Neural cell (in vitro differentiated cells): ENCODE results near the gene OLFM1. TPM values are rescaled to one million over a fixed set of nuclear protein-coding genes. Genes with fewer than 3 reads are reported as not detected.

Experiments used
- H2AFZ ChIP-seq: fragments of 200-600, 300-800 bp; sonication (generic), shearing (Covaris generic); 2 replicates; pipeline ENCODE4 v1.6.0; 2014; ENCODE audit warnings: low read depth, mild to moderate bottlenecking, antibody characterized with exemption, low read length, moderate library complexity
- H3F3A ChIP-seq: fragments of 200-600 bp; shearing (Covaris generic); 2 replicates; pipeline ENCODE4 v1.6.1; 2016; ENCODE audit warnings: mild to moderate bottlenecking, moderate library complexity, mixed read lengths, antibody characterized with exemption, low read length; ENCODE audit not compliant: insufficient read depth, poor library complexity, severe bottlenecking
- H3K27ac ChIP-seq: fragments of 200-600, 300-800 bp; sonication (generic), shearing (Covaris generic); 2 replicates; pipeline ENCODE4 v1.5.1; 2014; ENCODE audit warnings: mild to moderate bottlenecking, low read length, moderate library complexity
- H3K27me3 ChIP-seq: fragments of 300-800, 200-600 bp; sonication (generic), shearing (Covaris generic); 2 replicates; pipeline ENCODE4 v1.6.0; 2014; ENCODE audit warnings: mild to moderate bottlenecking, low read depth, low read length, moderate library complexity; ENCODE audit not compliant: insufficient read depth
- H3K36me3 ChIP-seq: fragments of 300-800, 200-600 bp; sonication (generic), shearing (Covaris generic); 2 replicates; pipeline ENCODE4 v1.5.1; 2014; ENCODE audit warnings: mild to moderate bottlenecking, antibody characterized with exemption, low read length, moderate library complexity; ENCODE audit not compliant: insufficient read depth
- H3K4me2 ChIP-seq: fragments of 300-800, 200-600 bp; sonication (generic), shearing (Covaris generic); 2 replicates; pipeline ENCODE4 v1.6.0; 2014; ENCODE audit warnings: mild to moderate bottlenecking, low read length
- H3K4me3 ChIP-seq: fragments of 300-800, 200-600 bp; sonication (generic), shearing (Covaris generic); 2 replicates; pipeline ENCODE4 v1.5.1; 2014; ENCODE audit warnings: mild to moderate bottlenecking, low read length, moderate library complexity
- H3K79me2 ChIP-seq: fragments of 200-600 bp; shearing (Covaris generic); replicated peaks from 2 replicates; pipeline ENCODE4 v1.6.0; 2014; ENCODE audit warnings: mild to moderate bottlenecking, low read length, moderate library complexity; ENCODE audit not compliant: insufficient read depth
- H3K9ac ChIP-seq: fragments of 300-800, 200-600 bp; sonication (generic), shearing (Covaris generic); 2 replicates; pipeline ENCODE4 v1.6.1; 2016; ENCODE audit warnings: mild to moderate bottlenecking, low read length, mixed read lengths
- H3K9me2 ChIP-seq: fragments of 200-600 bp; shearing (Covaris generic); 2 replicates; pipeline ENCODE4 v1.6.1; 2016; ENCODE audit warnings: mild to moderate bottlenecking, low read length, mixed read lengths; ENCODE audit not compliant: insufficient read depth
- H3K9me3 ChIP-seq: fragments of 200-600, 300-800 bp; sonication (generic), shearing (Covaris generic); 2 replicates; pipeline ENCODE4 v1.6.1; 2016; ENCODE audit warnings: mild to moderate bottlenecking, mixed run types, low read length, moderate library complexity, mixed read lengths
- H4K20me1 ChIP-seq: fragments of 200-600 bp; shearing (Covaris generic); 2 replicates; pipeline ENCODE4 v1.6.1; 2016; ENCODE audit warnings: mild to moderate bottlenecking, mixed run types; ENCODE audit not compliant: insufficient read depth
- CTCF ChIP-seq: fragments of 450-650 bp; IDR thresholded peaks from 2 replicates; pipeline ENCODE4 v1.5.1; 2014; ENCODE audit warnings: antibody characterized with exemption, mild to moderate bottlenecking, moderate library complexity; ENCODE audit not compliant: poor library complexity, severe bottlenecking
- EP300 ChIP-seq: fragments of 450-650 bp; conservative IDR thresholded peaks from 2 replicates; pipeline ENCODE4 v1.6.1; 2014; ENCODE audit warnings: antibody characterized with exemption, mild to moderate bottlenecking, moderate library complexity; ENCODE audit not compliant: poor library complexity, severe bottlenecking
- EZH2 ChIP-seq: fragments of 200-600, 300-800 bp; shearing (Covaris generic), sonication (generic); IDR thresholded peaks from 2 replicates; pipeline ENCODE4 v1.6.1; 2014; ENCODE audit warnings: antibody characterized with exemption, low read length, borderline replicate concordance, mild to moderate bottlenecking; ENCODE audit not compliant: insufficient read depth, poor library complexity, severe bottlenecking
- MXI1 ChIP-seq: fragments of 450-650 bp; conservative IDR thresholded peaks from 2 replicates; pipeline ENCODE4 v1.6.1; 2014; ENCODE audit warnings: antibody characterized with exemption, mild to moderate bottlenecking; ENCODE audit not compliant: poor library complexity, severe bottlenecking
- POLR2AphosphoS5 ChIP-seq: IDR thresholded peaks from 2 replicates; pipeline ENCODE4 v1.6.1; 2012
- RAD21 ChIP-seq: fragments of 450-650 bp; conservative IDR thresholded peaks from 2 replicates; pipeline ENCODE4 v1.6.1; 2014; ENCODE audit warnings: antibody characterized with exemption, mild to moderate bottlenecking, moderate library complexity
- SMC3 ChIP-seq: fragments of 450-650 bp; conservative IDR thresholded peaks from 2 replicates; pipeline ENCODE4 v1.6.1; 2014; ENCODE audit warnings: antibody characterized with exemption, mild to moderate bottlenecking, moderate library complexity; ENCODE audit not compliant: poor library complexity
- TAF1 ChIP-seq: IDR thresholded peaks from 2 replicates; pipeline ENCODE4 v1.6.1; 2012; ENCODE audit warnings: low read depth
- polyA minus RNA-seq: library from RNA; depleted of rRNA, polyadenylated mRNA; stranded (reverse); fragments of >200 nt; gene quantifications from 2 replicates; pipeline ENCODE4 v1.2.3, GENCODE V29; 2014
- polyA plus RNA-seq: library from polyadenylated mRNA; depleted of rRNA; stranded (reverse); fragments of >200 nt; gene quantifications from 2 replicates; pipeline ENCODE4 v1.2.3, GENCODE V29; 2014
- TF ChIP-seq, protein P1 (sequence below): IDR thresholded peaks from 2 replicates; pipeline ENCODE4 v1.6.1; 2012; ENCODE audit warnings: borderline replicate concordance

The OLFM1 gene
- polyA plus RNA-seq, result 102 and 134 TPM in 2 replicates
- polyA minus RNA-seq, result 59.6 and 74.2 TPM in 2 replicates

- Histone ChIP-seq H3K79me2 (no peaks in the 10 kb centered on the region), H3K9me2 (no peaks in the 10 kb centered on the region), H3K36me3 (no peaks in the 10 kb centered on the region), H3F3A (no peaks in the 10 kb centered on the region), H3K9me3 (no peaks in the 10 kb centered on the region), H3K4me2 (no peak within 1 kb of the TSS), H2AFZ (no peak within 1 kb of the TSS), H4K20me1 (peaks cover 4% of the 10 kb centered on the region), H3K27me3 (peaks cover 34% of the 10 kb centered on the region), H3K9ac (peak within 1 kb of the TSS; percentile 52), H3K27ac (no peak within 1 kb of the TSS), H3K4me3 (peak within 1 kb of the TSS; percentile 66)
- TF ChIP-seq RAD21, result peak; percentile 87
- TF ChIP-seq CTCF, result peak; percentile 85
- no peak for TF ChIP-seq TAF1
- no peak for TF ChIP-seq MXI1
- peak; percentile 96 for TF ChIP-seq SMC3
These were observed at the start of gene OLFM1 for GRCh38 chr9:135087489-135087792. TSS of gene OLFM1 (plus strand) at chr9:135087668. CDS start at chr9:135087990, 322 bp downstream.

DNA sequence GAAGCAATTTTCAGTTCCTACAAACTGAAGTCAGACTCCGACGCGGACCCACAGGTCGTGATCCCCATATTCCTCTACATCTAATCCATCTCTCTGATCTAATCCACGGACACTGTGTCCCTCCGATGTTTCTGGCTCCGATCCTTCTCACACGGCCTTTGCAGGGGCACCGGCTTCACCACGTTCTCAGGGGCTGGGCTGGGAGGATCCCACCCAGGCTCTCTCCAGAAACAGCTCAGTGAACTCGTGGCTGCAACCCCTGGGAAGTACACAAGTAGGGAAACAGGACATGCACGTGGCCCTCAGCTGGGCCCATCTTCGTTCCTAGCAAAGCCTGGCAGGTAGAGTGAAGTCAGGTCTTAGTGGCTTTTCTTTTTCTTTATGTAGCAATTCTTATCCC is 49.1 kb upstream of the OLFM1 start:
- H3F3A ChIP-seq, result no peaks in the 10 kb centered on the region
- no peaks in the 10 kb centered on the region for H4K20me1 ChIP-seq
- no peaks in the 10 kb centered on the region for H3K79me2 ChIP-seq
- no peak overlapping the region for H3K9ac ChIP-seq
- no peaks in the 10 kb centered on the region for H3K9me2 ChIP-seq
- H3K4me3 ChIP-seq, result no peak overlapping the region
- H3K27me3 ChIP-seq, result no peaks in the 10 kb centered on the region
- H3K27ac ChIP-seq, result no peak overlapping the region
- no peak overlapping the region for H3K4me2 ChIP-seq
- no peak overlapping the region for H2AFZ ChIP-seq
- H3K9me3 ChIP-seq, result no peaks in the 10 kb centered on the region
- no peaks in the 10 kb centered on the region for H3K36me3 ChIP-seq
- TF ChIP-seq POLR2AphosphoS5 (no peak), MXI1 (no peak), CTCF (no peak), RAD21 (no peak), SMC3 (no peak), EP300 (no peak), EZH2 (no peak), TAF1 (no peak)
- TF ChIP-seq, protein P1, sequence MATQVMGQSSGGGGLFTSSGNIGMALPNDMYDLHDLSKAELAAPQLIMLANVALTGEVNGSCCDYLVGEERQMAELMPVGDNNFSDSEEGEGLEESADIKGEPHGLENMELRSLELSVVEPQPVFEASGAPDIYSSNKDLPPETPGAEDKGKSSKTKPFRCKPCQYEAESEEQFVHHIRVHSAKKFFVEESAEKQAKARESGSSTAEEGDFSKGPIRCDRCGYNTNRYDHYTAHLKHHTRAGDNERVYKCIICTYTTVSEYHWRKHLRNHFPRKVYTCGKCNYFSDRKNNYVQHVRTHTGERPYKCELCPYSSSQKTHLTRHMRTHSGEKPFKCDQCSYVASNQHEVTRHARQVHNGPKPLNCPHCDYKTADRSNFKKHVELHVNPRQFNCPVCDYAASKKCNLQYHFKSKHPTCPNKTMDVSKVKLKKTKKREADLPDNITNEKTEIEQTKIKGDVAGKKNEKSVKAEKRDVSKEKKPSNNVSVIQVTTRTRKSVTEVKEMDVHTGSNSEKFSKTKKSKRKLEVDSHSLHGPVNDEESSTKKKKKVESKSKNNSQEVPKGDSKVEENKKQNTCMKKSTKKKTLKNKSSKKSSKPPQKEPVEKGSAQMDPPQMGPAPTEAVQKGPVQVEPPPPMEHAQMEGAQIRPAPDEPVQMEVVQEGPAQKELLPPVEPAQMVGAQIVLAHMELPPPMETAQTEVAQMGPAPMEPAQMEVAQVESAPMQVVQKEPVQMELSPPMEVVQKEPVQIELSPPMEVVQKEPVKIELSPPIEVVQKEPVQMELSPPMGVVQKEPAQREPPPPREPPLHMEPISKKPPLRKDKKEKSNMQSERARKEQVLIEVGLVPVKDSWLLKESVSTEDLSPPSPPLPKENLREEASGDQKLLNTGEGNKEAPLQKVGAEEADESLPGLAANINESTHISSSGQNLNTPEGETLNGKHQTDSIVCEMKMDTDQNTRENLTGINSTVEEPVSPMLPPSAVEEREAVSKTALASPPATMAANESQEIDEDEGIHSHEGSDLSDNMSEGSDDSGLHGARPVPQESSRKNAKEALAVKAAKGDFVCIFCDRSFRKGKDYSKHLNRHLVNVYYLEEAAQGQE, result no peak
